Measurements from ENCODE around the gene GOLGA6L10.
"Not testable (repeated sequence)": the region's sequence is repeated elsewhere in the genome, so short reads cannot be mapped to it uniquely, and the experiment has no call there.

GRCh38 chr15:82343851-82344250, 5.4 kb downstream of the GOLGA6L10 start:
- TF ChIP-seq CTCF (conservative IDR thresholded peaks at IDR 0.05 in 1 of 2, IDR thresholded peaks at IDR 0.05 in 1 of 2; ENCODE audit: low read depth in 1 of 2, low read length in 2 of 2); EZH2 (IDR thresholded peaks at IDR 0.05; ENCODE audit: low read length, missing control alignments): not testable (repeated sequence)
